Uterus (tissue), 2 donors: Measurements from ENCODE around the gene MPZL2.
A peak's percentile ranks its signal among the peaks of the same experiment; 100 is the strongest.

Experiments
- CTCF ChIP-seq, 4 experiments: fragments of 200-600 bp in 2 of 4; fragments of 450-650 bp in 2 of 4; sonication (generic) in 2 of 4; IDR thresholded peaks; one replicate each; pipeline ENCODE4 v1.5.1; 2016 to 2019; ENCODE audit warnings: antibody characterized with exemption in 4 of 4, mild to moderate bottlenecking in 2 of 4, moderate library complexity in 1 of 4
- POLR2A ChIP-seq, 2 donors: fragments of 450-650 bp; IDR thresholded peaks; one replicate each; pipeline ENCODE4 v1.6.1; 2016; ENCODE audit warnings: antibody characterized with exemption in 2 of 2, mild to moderate bottlenecking in 1 of 2, moderate library complexity in 1 of 2

DNA sequence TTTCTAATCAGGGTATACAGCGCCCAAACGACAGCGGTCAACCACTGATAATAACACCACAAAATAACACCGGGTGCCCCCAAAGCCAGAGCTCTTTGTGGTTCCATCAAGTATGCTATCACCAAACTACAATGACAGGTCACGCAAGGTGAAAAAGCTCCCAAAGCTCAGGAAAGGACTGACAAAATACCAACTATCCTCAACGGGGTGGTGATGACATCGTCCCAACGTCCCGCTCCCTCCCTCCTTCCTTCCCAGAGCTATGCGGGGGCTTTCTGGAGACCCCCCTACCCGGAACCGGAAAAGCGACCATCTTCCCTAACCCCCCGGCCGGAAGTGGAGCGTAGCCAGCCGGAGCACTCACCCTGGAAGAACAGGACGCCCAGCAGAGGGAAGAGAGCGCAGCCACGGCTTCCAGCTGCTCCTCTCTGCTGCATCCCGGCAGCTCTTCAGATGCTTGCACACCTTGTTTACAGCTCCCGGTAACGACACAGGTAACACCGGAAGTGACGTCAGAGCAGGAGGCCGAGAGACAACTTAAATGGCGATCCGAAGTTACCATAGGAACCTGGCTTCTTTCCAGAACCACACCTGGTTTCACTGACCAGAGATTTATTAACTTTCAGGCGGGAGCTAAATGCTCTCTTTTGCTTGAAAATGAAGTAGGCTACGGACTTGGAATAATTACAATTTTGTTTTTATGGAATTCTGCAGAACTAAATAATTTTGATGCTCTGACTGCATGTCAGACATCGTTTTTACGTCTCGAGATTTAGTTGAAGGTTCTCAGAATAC, 12.0 kb downstream of the MPZL2 start, which contains the start of gene MPZL3:
- TF ChIP-seq CTCF (IDR thresholded peaks at IDR 0.05) (no peak), POLR2A (IDR thresholded peaks at IDR 0.05) (peak in 1 of 2 donors; percentile 23)
